ENCODE results near the gene COL5A1.

Gene COL5A1

DNA sequence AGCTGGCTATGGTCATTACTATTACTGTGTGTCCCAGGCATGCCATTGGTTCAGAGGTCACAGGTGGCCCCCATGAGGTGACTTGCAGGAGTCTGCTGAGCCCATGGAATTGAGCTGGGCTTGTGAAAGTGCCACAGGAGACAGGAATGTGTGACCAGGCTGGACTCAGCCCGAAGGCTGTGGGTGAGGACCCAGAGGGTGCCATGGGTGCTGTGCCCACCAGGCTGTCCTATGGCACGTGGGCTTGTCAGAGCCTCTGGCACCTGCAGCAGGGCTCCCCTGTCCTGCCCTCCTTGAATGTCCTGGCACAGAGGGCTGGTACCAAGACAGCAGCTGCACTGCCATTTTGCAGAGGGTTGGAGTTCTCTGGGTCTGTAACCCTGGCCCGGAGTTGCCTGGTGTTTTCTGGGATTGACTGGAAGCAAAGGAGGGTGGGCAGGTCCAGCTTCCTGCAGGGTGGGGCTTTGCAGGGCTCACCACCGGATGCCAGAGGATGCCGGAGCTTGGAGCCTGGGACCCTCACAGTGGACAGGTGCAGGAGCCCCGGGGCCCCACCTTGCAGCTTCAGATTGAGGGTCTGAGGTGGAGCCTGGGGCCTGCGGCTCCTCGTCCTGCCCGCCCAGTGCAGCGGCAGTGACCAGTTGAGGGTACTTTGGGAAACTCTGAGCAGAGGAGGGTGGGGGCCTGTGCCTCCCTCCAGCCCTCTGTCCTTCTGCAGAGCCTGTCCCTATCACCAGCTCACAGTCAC, 14.2 kb downstream of the COL5A1 start:
- no peak overlapping the region for H3K23ac ChIP-seq (ENCODE audit: low read length in 2 of 2)
- no peak overlapping the region for H4K8ac ChIP-seq (ENCODE audit: low read length)
- no peak overlapping the region for H2BK5ac ChIP-seq (ENCODE audit: low read depth, low read length, poor library complexity, severe bottlenecking)
- no peaks in the 10 kb centered on the region for H3K9me3 ChIP-seq (ENCODE audit: control insufficient read depth, low read length)
- H2BK120ac ChIP-seq (ENCODE audit: low read depth, low read length) = no peak overlapping the region
- peaks cover 0 to 48% of the 10 kb centered on the region in 2 experiments for H3K36me3 ChIP-seq (ENCODE audit: control insufficient read depth in 1 of 2, insufficient read depth in 2 of 2, low read depth in 1 of 2, low read length in 2 of 2)
- no peak overlapping the region for H2BK12ac ChIP-seq (ENCODE audit: low read length in 2 of 2)
- peaks cover 34% of the 10 kb centered on the region for H3K4me1 ChIP-seq (ENCODE audit: control insufficient read depth, insufficient read depth, low read depth, low read length)
- H2AK5ac ChIP-seq (ENCODE audit: low read length, severe bottlenecking) = no peak overlapping the region
- no peak overlapping the region for H3K18ac ChIP-seq (ENCODE audit: low read depth in 1 of 2, low read length in 2 of 2)
- DNase-seq = peak; percentile 19
- no peaks in the 10 kb centered on the region for H3K27me3 ChIP-seq (ENCODE audit: control insufficient read depth in 1 of 2, insufficient read depth in 1 of 2, low read length in 2 of 2)
- no peak overlapping the region for H3K27ac ChIP-seq (ENCODE audit: low read length, poor library complexity, severe bottlenecking)
- H4K91ac ChIP-seq (ENCODE audit: low read length) = no peak overlapping the region
- no peak overlapping the region for H2BK15ac ChIP-seq (ENCODE audit: low read depth, poor library complexity, severe bottlenecking)
- no peak overlapping the region for H3K4ac ChIP-seq (ENCODE audit: low read depth in 1 of 2, low read length in 2 of 2)
- no peak overlapping the region for H3K4me2 ChIP-seq (ENCODE audit: low read length, poor library complexity, severe bottlenecking)
- H3K14ac ChIP-seq (ENCODE audit: low read length in 2 of 2) = no peak overlapping the region
- 85% methylated on average over 10 of the region's 10 CpGs for WGBS
- no peak overlapping the region for H2AFZ ChIP-seq (ENCODE audit: low read depth, low read length)
- H3K79me1 ChIP-seq (replicated peaks; ENCODE audit: low read length, poor library complexity, severe bottlenecking) = peaks cover 40% of the 10 kb centered on the region
- H3K9ac ChIP-seq (ENCODE audit: low read length) = no peak overlapping the region
- H3K4me3 ChIP-seq (ENCODE audit: insufficient read depth in 1 of 2, low read depth in 1 of 2, low read length in 2 of 2) = no peak overlapping the region

DNA sequence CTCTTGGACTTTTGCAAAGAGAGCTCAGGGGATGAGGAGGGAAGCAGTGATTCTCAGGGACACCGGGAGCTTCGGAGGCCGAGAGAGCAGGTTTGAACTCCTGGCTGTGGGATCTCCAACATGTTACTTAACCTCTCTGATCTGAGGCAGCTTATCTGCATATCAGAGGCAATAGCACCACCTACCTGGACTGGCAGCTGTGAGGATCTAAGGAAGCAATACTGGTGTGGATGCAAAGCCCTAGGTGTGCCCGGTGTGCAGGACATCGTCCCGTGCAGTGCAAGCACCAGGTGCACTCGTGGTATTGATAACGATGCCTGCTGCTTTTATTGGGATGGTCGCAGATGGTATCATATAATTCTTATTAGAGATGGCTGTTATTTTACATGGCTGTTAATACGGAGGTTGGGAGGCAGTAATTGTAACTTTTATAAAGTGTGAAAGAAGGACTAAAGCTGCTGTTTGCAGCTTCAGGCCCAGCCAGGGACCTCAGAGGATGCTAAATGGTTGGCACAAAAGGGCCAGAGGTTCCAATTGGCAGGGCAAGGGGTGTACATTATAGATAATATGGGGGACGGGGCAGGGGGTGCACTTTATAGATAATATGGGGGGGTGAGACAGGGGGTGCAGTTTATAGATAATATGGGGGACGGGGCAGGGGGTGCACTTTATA, 14.9 kb downstream of the COL5A1 start:
- H4K91ac ChIP-seq (ENCODE audit: low read length) = no peak overlapping the region
- H3K36me3 ChIP-seq (ENCODE audit: control insufficient read depth in 1 of 2, insufficient read depth in 2 of 2, low read depth in 1 of 2, low read length in 2 of 2) = peaks cover 0 to 52% of the 10 kb centered on the region in 2 experiments
- H2BK12ac ChIP-seq (ENCODE audit: low read length in 2 of 2) = no peak overlapping the region
- no peak overlapping the region for H2BK15ac ChIP-seq (ENCODE audit: low read depth, poor library complexity, severe bottlenecking)
- H3K18ac ChIP-seq (ENCODE audit: low read depth in 1 of 2, low read length in 2 of 2) = no peak overlapping the region
- no peak overlapping the region for H2AK5ac ChIP-seq (ENCODE audit: low read length, severe bottlenecking)
- no peak overlapping the region for H3K9ac ChIP-seq (ENCODE audit: low read length)
- no peak overlapping the region for H3K23ac ChIP-seq (ENCODE audit: low read length in 2 of 2)
- peak; percentile 48 for DNase-seq
- no peak overlapping the region for H2AFZ ChIP-seq (ENCODE audit: low read depth, low read length)
- WGBS = 72% methylated on average over 11 of the region's 12 CpGs
- no peak overlapping the region for H3K14ac ChIP-seq (ENCODE audit: low read length in 2 of 2)
- H3K4ac ChIP-seq (ENCODE audit: low read depth in 1 of 2, low read length in 2 of 2) = no peak overlapping the region
- no peak overlapping the region for H4K8ac ChIP-seq (ENCODE audit: low read length)
- no peaks in the 10 kb centered on the region for H3K27me3 ChIP-seq (ENCODE audit: control insufficient read depth in 1 of 2, insufficient read depth in 1 of 2, low read length in 2 of 2)
- peaks cover 42% of the 10 kb centered on the region for H3K79me1 ChIP-seq (replicated peaks; ENCODE audit: low read length, poor library complexity, severe bottlenecking)
- no peak overlapping the region for H3K4me3 ChIP-seq (ENCODE audit: insufficient read depth in 1 of 2, low read depth in 1 of 2, low read length in 2 of 2)
- H3K9me3 ChIP-seq (ENCODE audit: control insufficient read depth, low read length) = no peaks in the 10 kb centered on the region
- H2BK120ac ChIP-seq (ENCODE audit: low read depth, low read length) = no peak overlapping the region
- H2BK5ac ChIP-seq (ENCODE audit: low read depth, low read length, poor library complexity, severe bottlenecking) = no peak overlapping the region
- no peak overlapping the region for H3K27ac ChIP-seq (ENCODE audit: low read length, poor library complexity, severe bottlenecking)
- no peak overlapping the region for H3K4me2 ChIP-seq (ENCODE audit: low read length, poor library complexity, severe bottlenecking)
- peaks cover 38% of the 10 kb centered on the region for H3K4me1 ChIP-seq (ENCODE audit: control insufficient read depth, insufficient read depth, low read depth, low read length)

GRCh38 chr9:134657666-134658377, 16.2 kb downstream of the COL5A1 start:
- no peak overlapping the region for H2BK120ac ChIP-seq (ENCODE audit: low read depth, low read length)
- no peaks in the 10 kb centered on the region for H3K9me3 ChIP-seq (ENCODE audit: control insufficient read depth, low read length)
- H3K14ac ChIP-seq (ENCODE audit: low read length in 2 of 2) = peak overlapping the region in 1 of 2 experiments; percentile 72
- H3K4me1 ChIP-seq (ENCODE audit: control insufficient read depth, insufficient read depth, low read depth, low read length) = peaks cover 48% of the 10 kb centered on the region
- peak overlapping the region; percentile 52 for H4K8ac ChIP-seq (ENCODE audit: low read length)
- H2AFZ ChIP-seq (ENCODE audit: low read depth, low read length) = no peak overlapping the region
- DNase-seq = no peak
- peak overlapping the region; percentile 82 for H2BK15ac ChIP-seq (ENCODE audit: low read depth, poor library complexity, severe bottlenecking)
- peak overlapping the region in 1 of 2 experiments; percentile 83 for H3K23ac ChIP-seq (ENCODE audit: low read length in 2 of 2)
- no peaks in the 10 kb centered on the region for H3K27me3 ChIP-seq (ENCODE audit: control insufficient read depth in 1 of 2, insufficient read depth in 1 of 2, low read length in 2 of 2)
- H3K27ac ChIP-seq (ENCODE audit: low read length, poor library complexity, severe bottlenecking) = no peak overlapping the region
- WGBS = 81% methylated on average over 20 of the region's 20 CpGs
- H2BK12ac ChIP-seq (ENCODE audit: low read length in 2 of 2) = peak overlapping the region in 1 of 2 experiments; percentile 60
- peak overlapping the region; percentile 7 for H2AK5ac ChIP-seq (ENCODE audit: low read length, severe bottlenecking)
- peak overlapping the region; percentile 25 for H4K91ac ChIP-seq (ENCODE audit: low read length)
- no peak overlapping the region for H3K4me2 ChIP-seq (ENCODE audit: low read length, poor library complexity, severe bottlenecking)
- H3K4ac ChIP-seq (ENCODE audit: low read depth in 1 of 2, low read length in 2 of 2) = no peak overlapping the region
- H2BK5ac ChIP-seq (ENCODE audit: low read depth, low read length, poor library complexity, severe bottlenecking) = no peak overlapping the region
- peaks cover 0 to 48% of the 10 kb centered on the region in 2 experiments for H3K36me3 ChIP-seq (ENCODE audit: control insufficient read depth in 1 of 2, insufficient read depth in 2 of 2, low read depth in 1 of 2, low read length in 2 of 2)
- peaks cover 36% of the 10 kb centered on the region for H3K79me1 ChIP-seq (replicated peaks; ENCODE audit: low read length, poor library complexity, severe bottlenecking)
- H3K4me3 ChIP-seq (ENCODE audit: insufficient read depth in 1 of 2, low read depth in 1 of 2, low read length in 2 of 2) = peak overlapping the region in 1 of 2 experiments; percentile 4
- peak overlapping the region; percentile 41 to 46 for H3K18ac ChIP-seq (ENCODE audit: low read depth in 1 of 2, low read length in 2 of 2)
- no peak overlapping the region for H3K9ac ChIP-seq (ENCODE audit: low read length)

Measured in mesenchymal stem cell (in vitro differentiated cells and primary cell).